ENCODE data around the gene TSPYL2. TPM values are rescaled to one million over a fixed set of nuclear protein-coding genes. Genes with fewer than 3 reads are reported as not detected.

Gene TSPYL2
- total RNA-seq, 4 donors from 2014 or later, result 15.7 to 41.6 (median 23.1) TPM

- Histone ChIP-seq H3K4me1 (no peaks in the 10 kb centered on the region), H3K36me3 (no peaks in the 10 kb centered on the region), H3K27me3 (no peaks in the 10 kb centered on the region), H3K9me3 (no peaks in the 10 kb centered on the region), H3K4me3 (no peak overlapping the region), H3K27ac (no peak overlapping the region)
- intact Hi-C loops (cut with DNase I; ENCODE audit: low total_unique reads) (no loop called here), in situ Hi-C loops (cut with MboI; ENCODE audit: low pct_ligation_motif_present in 1 of 4, low pct_unique_long_range_greater_than_20kb in 1 of 4, low sequenced_read_pairs in 3 of 4) (no loop called here)
- 86% methylated on average over 6 of the region's 6 CpGs; no CpG with 5 or more reads in 1 of the 2 donors for WGBS, 2 donors (ENCODE audit: low coverage in 1 of 2)
- TF ChIP-seq POLR2AphosphoS5 (IDR thresholded peaks at IDR 0.05), result no peak
- TF ChIP-seq EP300 (IDR thresholded peaks at IDR 0.05; ENCODE audit: low read depth), result no peak
- TF ChIP-seq POLR2A (IDR thresholded peaks at IDR 0.05), result no peak
- TF ChIP-seq CTCF (IDR thresholded peaks at IDR 0.05), result no peak
- no peak for DNase-seq
Measured at GRCh38 chrX:53047228-53047627, 34.9 kb upstream of the TSPYL2 start.

GRCh38 chrX:53048169-53049126 is 33.7 kb upstream of the TSPYL2 start, which contains the start of gene GPR173:
Gene GPR173 (plus strand): TSS chrX:53048789. CDS start chrX:53076622, 27,833 bp downstream.
- Histone ChIP-seq H3K4me3 (peak within 1 kb of the TSS in 3 of 4 donors; percentile 28 to 44 (median 32)), H3K36me3 (no peaks in the 10 kb centered on the region), H3K27ac (peak within 1 kb of the TSS in 2 of 4 donors; percentile 14 to 34), H3K4me1 (no peaks in the 10 kb centered on the region), H3K9me3 (no peaks in the 10 kb centered on the region), H3K27me3 (no peaks in the 10 kb centered on the region)
- in situ Hi-C loops (cut with MboI; ENCODE audit: low pct_ligation_motif_present in 1 of 4, low pct_unique_long_range_greater_than_20kb in 1 of 4, low sequenced_read_pairs in 3 of 4) (no loop called here), intact Hi-C loops (cut with DNase I; ENCODE audit: low total_unique reads) (no loop called here)
- peak; percentile 21 for DNase-seq
- WGBS, 2 donors (ENCODE audit: low coverage in 1 of 2), result 37% methylated on average over 31 of the region's 38 CpGs; no CpG with 5 or more reads in 1 of the 2 donors
- TF ChIP-seq CTCF (IDR thresholded peaks at IDR 0.05) (no peak), EP300 (IDR thresholded peaks at IDR 0.05; ENCODE audit: low read depth) (no peak)

GRCh38 chrX:53049127-53049517 is 33.0 kb upstream of the TSPYL2 start:
- H3K4me3 ChIP-seq, result peak overlapping the region in 3 of 4 donors; percentile 28 to 44 (median 32)
- no peak for DNase-seq
- no peak for TF ChIP-seq POLR2A (IDR thresholded peaks at IDR 0.05)
- no peak for TF ChIP-seq CTCF (IDR thresholded peaks at IDR 0.05)
- no peak for TF ChIP-seq POLR2AphosphoS5 (IDR thresholded peaks at IDR 0.05)
- TF ChIP-seq EP300 (IDR thresholded peaks at IDR 0.05; ENCODE audit: low read depth), result no peak
- intact Hi-C loops (cut with DNase I; ENCODE audit: low total_unique reads) (no loop called here), in situ Hi-C loops (cut with MboI; ENCODE audit: low pct_ligation_motif_present in 1 of 4, low pct_unique_long_range_greater_than_20kb in 1 of 4, low sequenced_read_pairs in 3 of 4) (no loop called here)
- no peaks in the 10 kb centered on the region for H3K36me3 ChIP-seq
- H3K9me3 ChIP-seq, result no peaks in the 10 kb centered on the region
- WGBS, 2 donors (ENCODE audit: low coverage in 1 of 2), result 72% methylated on average over 3 of the region's 8 CpGs; no CpG with 5 or more reads in 1 of the 2 donors
- H3K27ac ChIP-seq, result peak overlapping the region in 1 of 4 donors; percentile 14
- H3K27me3 ChIP-seq, result no peaks in the 10 kb centered on the region
- no peaks in the 10 kb centered on the region for H3K4me1 ChIP-seq

GRCh38 chrX:53050841-53051240 is 31.3 kb upstream of the TSPYL2 start:
- no peaks in the 10 kb centered on the region for H3K27me3 ChIP-seq
- no peaks in the 10 kb centered on the region for H3K9me3 ChIP-seq
- no peak for TF ChIP-seq POLR2AphosphoS5 (IDR thresholded peaks at IDR 0.05)
- no peak for TF ChIP-seq CTCF (IDR thresholded peaks at IDR 0.05)
- TF ChIP-seq EP300 (IDR thresholded peaks at IDR 0.05; ENCODE audit: low read depth), result no peak
- intact Hi-C loops (cut with DNase I; ENCODE audit: low total_unique reads), result no loop called here
- no peak for DNase-seq
- in situ Hi-C loops (cut with MboI; ENCODE audit: low pct_ligation_motif_present in 1 of 4, low pct_unique_long_range_greater_than_20kb in 1 of 4, low sequenced_read_pairs in 3 of 4), result no loop called here
- WGBS, 2 donors (ENCODE audit: low coverage in 1 of 2), result 72% methylated on average over 6 of the region's 6 CpGs; no CpG with 5 or more reads in 1 of the 2 donors
- no peaks in the 10 kb centered on the region for H3K4me1 ChIP-seq
- no peak overlapping the region for H3K4me3 ChIP-seq
- no peaks in the 10 kb centered on the region for H3K36me3 ChIP-seq
- H3K27ac ChIP-seq, result no peak overlapping the region

Data from transverse colon (tissue), 4 donors.